Muscle of back (tissue), 11 donors: ENCODE data around the gene ATP8A2. TPM values are rescaled to one million over a fixed set of nuclear protein-coding genes. Genes with fewer than 3 reads are reported as not detected.
"Not testable (repeated sequence)": the region's sequence is repeated elsewhere in the genome, so short reads cannot be mapped to it uniquely, and the experiment has no call there.

ENCODE experiments used
- DNase-seq, 3 donors: peaks; one replicate each; pipeline versions ENCODE4 v3.0.0 to v3.0.0-alpha.2; 2013
- polyA plus RNA-seq, 10 donors: library from polyadenylated mRNA; unstranded; fragments of 120-200 nt; gene quantifications; one replicate each; pipeline ENCODE4 v1.2.1, GENCODE V29; 2013; ENCODE audit not compliant: insufficient read length in 10 of 10

Gene ATP8A2
- polyA plus RNA-seq, 10 donors, result 1.5 to 3.6 (median 2.2) TPM

GRCh38 chr13:25766576-25766975 is 394.8 kb downstream of the ATP8A2 start:
- no peak for DNase-seq

GRCh38 chr13:25766991-25767390 is 395.2 kb downstream of the ATP8A2 start:
- peak in 1 of 3 donors; percentile 43 for DNase-seq

GRCh38 chr13:25768376-25768775 is 396.6 kb downstream of the ATP8A2 start:
- no peak for DNase-seq

- DNase-seq, result peak in 2 of 3 donors; percentile 55 to 77
Measured at GRCh38 chr13:25768838-25769237, 397.1 kb downstream of the ATP8A2 start.

- DNase-seq, result no peak
Measured at GRCh38 chr13:25770601-25771000, 398.8 kb downstream of the ATP8A2 start.

GRCh38 chr13:25771202-25771601 is 399.4 kb downstream of the ATP8A2 start:
- DNase-seq, result peak; percentile 72 to 90 (median 79)

GRCh38 chr13:25771641-25772478 is 400.1 kb downstream of the ATP8A2 start:
- DNase-seq, result peak in 1 of 3 donors; percentile 43

- DNase-seq, result not testable (repeated sequence)
Measured at GRCh38 chr13:25772534-25772933, 400.8 kb downstream of the ATP8A2 start.

- DNase-seq, result not testable (repeated sequence)
Measured at GRCh38 chr13:25774056-25774455, 402.3 kb downstream of the ATP8A2 start.

- DNase-seq, result no peak
Measured at GRCh38 chr13:25775275-25775674, 403.5 kb downstream of the ATP8A2 start.

GRCh38 chr13:25775986-25776385 is 404.2 kb downstream of the ATP8A2 start:
- no peak for DNase-seq

- DNase-seq, result no peak
Measured at GRCh38 chr13:25776722-25777121, 404.9 kb downstream of the ATP8A2 start.

- DNase-seq, result no peak
Measured at GRCh38 chr13:25777509-25777908, 405.7 kb downstream of the ATP8A2 start.

GRCh38 chr13:25778365-25778764 is 406.6 kb downstream of the ATP8A2 start:
- no peak for DNase-seq

- DNase-seq, result no peak
Measured at GRCh38 chr13:25778808-25779305, 407.1 kb downstream of the ATP8A2 start.

GRCh38 chr13:25783076-25783475 is 411.3 kb downstream of the ATP8A2 start:
- DNase-seq, result peak in 2 of 3 donors; percentile 27 to 63

- DNase-seq, result peak; percentile 27 to 57 (median 51)
Measured at GRCh38 chr13:25783601-25784024, 411.8 kb downstream of the ATP8A2 start.

- no peak for DNase-seq
Measured at GRCh38 chr13:25784119-25784518, 412.3 kb downstream of the ATP8A2 start.

- DNase-seq, result not testable (repeated sequence)
Measured at GRCh38 chr13:25790137-25790536, 418.4 kb downstream of the ATP8A2 start.

- no peak for DNase-seq
Measured at GRCh38 chr13:25795277-25795676, 423.5 kb downstream of the ATP8A2 start.

- no peak for DNase-seq
Measured at GRCh38 chr13:25796474-25796873, 424.7 kb downstream of the ATP8A2 start.

- DNase-seq, result no peak
Measured at GRCh38 chr13:25798998-25799397, 427.2 kb downstream of the ATP8A2 start.

GRCh38 chr13:25800523-25800922 is 428.7 kb downstream of the ATP8A2 start:
- DNase-seq, result peak in 2 of 3 donors; percentile 59 to 79
